Retinal pigment epithelial cell (primary cell): Measurements from ENCODE around the gene NEDD4L.
"Not testable (repeated sequence)": the region's sequence is repeated elsewhere in the genome, so short reads cannot be mapped to it uniquely, and the experiment has no call there.

Experiments
- DNase-seq: peaks from one replicate; pipeline ENCODE4 v3.0.0-alpha.2; 2010; ENCODE audit warnings: low read depth
- H3K4me3 ChIP-seq: 2 replicates; pipeline ENCODE4 v1.5.1; 2011; ENCODE audit warnings: mild to moderate bottlenecking, low read length, control low read depth, moderate library complexity
- CTCF ChIP-seq: conservative IDR thresholded peaks from 2 replicates; pipeline ENCODE4 v1.5.1; 2011; ENCODE audit warnings: low read depth, low read length, control low read depth, inconsistent platforms

Gene NEDD4L

GRCh38 chr18:58257461-58257860 lies 213.4 kb downstream of the NEDD4L start:
- no peak for DNase-seq
- no peak for TF ChIP-seq CTCF

GRCh38 chr18:58258692-58259342 lies 214.8 kb downstream of the NEDD4L start:
- no peak for DNase-seq
- no peak overlapping the region for H3K4me3 ChIP-seq
- TF ChIP-seq CTCF, result no peak

More at GRCh38 chr18:58257461-58257860, 213.4 kb downstream of the NEDD4L start:
- no peak overlapping the region for H3K4me3 ChIP-seq

GRCh38 chr18:58263055-58263957 lies 219.3 kb downstream of the NEDD4L start:
- H3K4me3 ChIP-seq, result no peak overlapping the region
- no peak for DNase-seq
- TF ChIP-seq CTCF, result no peak

GRCh38 chr18:58264075-58264474 lies 220.0 kb downstream of the NEDD4L start:
- no peak overlapping the region for H3K4me3 ChIP-seq
- no peak for DNase-seq
- TF ChIP-seq CTCF, result no peak

GRCh38 chr18:58264840-58265239 lies 220.8 kb downstream of the NEDD4L start:
- DNase-seq, result no peak
- TF ChIP-seq CTCF, result no peak
- H3K4me3 ChIP-seq, result no peak overlapping the region

GRCh38 chr18:58265489-58265888 lies 221.5 kb downstream of the NEDD4L start:
- DNase-seq, H3K4me3 ChIP-seq: not testable (repeated sequence)

- TF ChIP-seq CTCF, result no peak
- DNase-seq, result no peak
- H3K4me3 ChIP-seq, result no peak overlapping the region
Measured at GRCh38 chr18:58266291-58266690, 222.3 kb downstream of the NEDD4L start.
